GM12865 (cell line): Measurements from ENCODE around the gene ANAPC7.
"Not testable (repeated sequence)": the region's sequence is repeated elsewhere in the genome, so short reads cannot be mapped to it uniquely, and the experiment has no call there.

Experiments used
- DNase-seq: peaks from one replicate; pipeline ENCODE4 v3.0.0; 2010; ENCODE audit warnings: low read depth
- H3K4me3 ChIP-seq: 2 replicates; pipeline ENCODE4 v1.5.1; 2011; ENCODE audit warnings: mild to moderate bottlenecking, low read depth, low read length, control low read depth
- TF ChIP-seq, protein P1 (sequence below): IDR thresholded peaks from 2 replicates; pipeline ENCODE4 v1.5.1; 2011; ENCODE audit warnings: low read length, control low read depth, low read depth, inconsistent platforms; ENCODE audit not compliant: insufficient read depth; ENCODE audit errors: missing control alignments

The ANAPC7 gene

DNA sequence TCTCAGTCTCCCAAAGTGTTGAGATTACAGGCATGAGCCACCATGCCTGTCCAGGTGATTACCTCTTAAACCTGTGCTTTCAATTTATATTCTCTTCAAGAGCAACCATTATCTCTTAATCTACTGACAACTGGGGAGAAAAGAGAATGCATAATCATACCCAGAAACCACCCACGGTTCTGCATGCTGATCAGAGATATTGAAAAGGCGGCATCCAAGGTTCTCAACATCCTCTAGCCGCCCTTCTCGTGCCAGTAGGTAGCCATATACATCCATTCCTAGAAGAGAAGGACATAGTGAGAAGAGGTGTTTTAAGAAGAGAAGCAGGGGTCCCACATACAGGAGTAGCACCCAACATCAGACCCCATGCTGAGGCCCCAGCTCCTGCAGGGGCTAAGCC is 20.8 kb downstream of the ANAPC7 start:
- no peak for DNase-seq
- H3K4me3 ChIP-seq: no peak overlapping the region
- TF ChIP-seq, protein P1, sequence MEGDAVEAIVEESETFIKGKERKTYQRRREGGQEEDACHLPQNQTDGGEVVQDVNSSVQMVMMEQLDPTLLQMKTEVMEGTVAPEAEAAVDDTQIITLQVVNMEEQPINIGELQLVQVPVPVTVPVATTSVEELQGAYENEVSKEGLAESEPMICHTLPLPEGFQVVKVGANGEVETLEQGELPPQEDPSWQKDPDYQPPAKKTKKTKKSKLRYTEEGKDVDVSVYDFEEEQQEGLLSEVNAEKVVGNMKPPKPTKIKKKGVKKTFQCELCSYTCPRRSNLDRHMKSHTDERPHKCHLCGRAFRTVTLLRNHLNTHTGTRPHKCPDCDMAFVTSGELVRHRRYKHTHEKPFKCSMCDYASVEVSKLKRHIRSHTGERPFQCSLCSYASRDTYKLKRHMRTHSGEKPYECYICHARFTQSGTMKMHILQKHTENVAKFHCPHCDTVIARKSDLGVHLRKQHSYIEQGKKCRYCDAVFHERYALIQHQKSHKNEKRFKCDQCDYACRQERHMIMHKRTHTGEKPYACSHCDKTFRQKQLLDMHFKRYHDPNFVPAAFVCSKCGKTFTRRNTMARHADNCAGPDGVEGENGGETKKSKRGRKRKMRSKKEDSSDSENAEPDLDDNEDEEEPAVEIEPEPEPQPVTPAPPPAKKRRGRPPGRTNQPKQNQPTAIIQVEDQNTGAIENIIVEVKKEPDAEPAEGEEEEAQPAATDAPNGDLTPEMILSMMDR: no peak

DNA sequence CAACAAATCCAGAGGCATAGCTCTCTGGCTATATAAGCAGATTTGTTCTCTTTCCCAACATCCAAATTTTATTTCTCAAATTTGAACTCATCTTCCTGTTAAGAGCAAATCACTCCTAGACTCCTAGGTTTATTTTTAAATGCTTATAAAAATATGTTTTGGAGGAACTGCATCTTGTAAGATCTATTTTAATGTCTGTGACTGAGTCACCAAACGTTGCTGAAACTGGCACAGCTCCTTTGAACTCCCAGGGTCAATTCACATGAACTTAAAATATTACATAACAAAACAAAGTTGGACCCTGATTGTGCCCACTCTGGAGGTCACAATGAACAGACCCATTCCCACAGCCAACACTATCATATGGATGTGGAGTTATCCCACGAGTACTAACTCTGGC is 23.9 kb downstream of the ANAPC7 start:
- DNase-seq: no peak
- TF ChIP-seq, protein P1: no peak
- H3K4me3 ChIP-seq: no peak overlapping the region

DNA sequence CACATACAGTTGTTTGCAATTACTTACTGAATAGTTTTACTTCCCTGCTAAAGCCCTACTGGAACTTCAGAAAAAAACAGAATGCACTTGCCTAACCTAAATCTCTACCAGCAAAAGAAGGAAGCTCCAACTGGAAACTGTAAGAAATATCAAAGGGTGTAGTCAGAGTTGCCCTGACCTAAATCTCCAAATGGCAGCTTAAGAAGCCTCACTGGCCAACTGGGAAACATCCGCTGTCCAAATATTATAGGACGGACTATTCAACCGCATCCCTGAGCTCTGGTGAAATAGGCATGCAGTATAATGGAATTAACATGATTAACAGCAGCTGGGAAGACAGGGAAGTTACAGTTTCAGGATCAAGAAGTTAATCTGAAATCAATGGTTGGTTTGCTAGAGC is 24.3 kb downstream of the ANAPC7 start:
- DNase-seq: no peak
- no peak overlapping the region for H3K4me3 ChIP-seq
- TF ChIP-seq, protein P1: no peak

DNA sequence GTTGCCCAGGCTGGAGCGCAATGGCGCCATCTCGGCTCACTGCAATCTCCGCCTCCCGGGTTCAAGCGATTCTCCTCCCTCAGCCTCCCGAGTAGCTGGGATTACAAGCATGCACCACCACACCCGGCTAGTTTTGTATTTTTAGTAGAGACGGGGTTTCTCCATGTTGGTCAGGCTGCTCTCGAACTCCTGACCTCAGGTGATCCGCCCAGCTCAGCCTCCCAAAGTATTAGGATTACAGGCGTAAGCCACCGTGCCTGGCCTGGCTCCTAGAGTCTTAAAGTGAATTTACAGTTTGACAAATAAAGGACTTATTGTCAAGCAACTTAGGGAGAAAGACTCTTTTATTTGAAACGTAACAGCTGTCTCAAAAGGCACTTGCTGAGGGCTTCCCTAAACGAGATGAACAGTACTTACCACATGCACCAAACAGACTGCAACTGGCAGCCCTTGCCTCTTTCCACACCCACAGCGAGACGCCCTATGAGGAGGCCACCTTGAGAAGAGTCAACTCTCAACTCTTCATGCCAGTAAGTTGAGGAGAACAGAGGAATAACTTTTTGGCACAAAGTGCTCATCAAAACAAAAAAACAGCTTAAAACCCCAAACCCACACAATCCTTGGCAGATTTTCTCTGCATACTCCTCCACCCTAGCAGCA is 25.2 kb downstream of the ANAPC7 start:
- DNase-seq, H3K4me3 ChIP-seq: not testable (repeated sequence)

DNA sequence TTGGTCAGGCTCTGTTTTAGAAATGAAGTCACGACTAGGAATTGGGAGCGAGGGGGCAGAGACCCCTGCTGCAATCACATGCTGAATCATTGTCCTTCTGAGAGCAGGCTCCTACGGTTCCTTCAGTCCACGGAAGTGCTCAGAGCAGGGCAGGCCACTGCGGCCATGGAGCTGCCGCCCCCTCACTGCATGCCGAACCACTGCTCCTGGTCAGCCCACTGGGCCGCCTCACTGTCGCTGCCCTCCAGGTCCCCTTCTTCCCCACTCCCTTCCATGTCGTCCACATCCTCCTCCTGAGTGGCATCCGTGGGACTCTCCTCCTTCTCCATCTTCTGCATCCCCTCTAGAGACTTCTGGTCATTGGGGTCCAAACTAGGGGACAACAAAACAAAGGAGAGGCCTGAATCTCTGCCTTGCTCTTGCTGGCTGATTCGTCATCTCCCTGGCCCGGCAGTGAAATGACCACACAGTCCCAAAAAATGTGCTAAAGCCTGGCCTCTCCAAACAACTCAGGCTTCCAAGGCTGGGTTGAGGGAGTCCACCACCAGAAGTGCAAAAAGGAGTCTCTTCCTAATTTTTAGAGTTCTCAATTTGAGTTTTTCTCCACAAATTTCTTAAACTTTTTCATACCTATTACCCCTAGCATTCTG is 29.4 kb downstream of the ANAPC7 start:
- TF ChIP-seq, protein P1: no peak
- no peak for DNase-seq
- no peak overlapping the region for H3K4me3 ChIP-seq

DNA sequence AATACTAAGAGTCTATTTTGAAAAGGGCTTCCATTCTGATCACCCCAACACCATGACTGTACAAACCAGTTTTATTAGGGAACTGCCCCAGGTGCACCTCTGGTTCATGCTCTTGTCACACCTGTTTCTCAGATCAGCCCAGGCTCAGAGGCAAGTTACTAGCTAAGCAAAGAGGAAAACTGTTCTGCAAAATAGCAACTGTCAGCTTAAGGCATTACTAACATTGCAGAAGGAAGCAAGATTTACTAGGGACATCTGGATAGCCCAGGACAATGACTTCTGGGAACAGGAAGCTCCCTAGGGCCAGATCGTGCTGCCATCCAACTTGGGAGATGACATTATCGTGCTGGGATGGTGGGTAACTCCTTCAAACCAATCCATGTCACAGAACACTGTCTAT is 30.1 kb downstream of the ANAPC7 start:
- DNase-seq: no peak
- TF ChIP-seq, protein P1: no peak
- H3K4me3 ChIP-seq: no peak overlapping the region

DNA sequence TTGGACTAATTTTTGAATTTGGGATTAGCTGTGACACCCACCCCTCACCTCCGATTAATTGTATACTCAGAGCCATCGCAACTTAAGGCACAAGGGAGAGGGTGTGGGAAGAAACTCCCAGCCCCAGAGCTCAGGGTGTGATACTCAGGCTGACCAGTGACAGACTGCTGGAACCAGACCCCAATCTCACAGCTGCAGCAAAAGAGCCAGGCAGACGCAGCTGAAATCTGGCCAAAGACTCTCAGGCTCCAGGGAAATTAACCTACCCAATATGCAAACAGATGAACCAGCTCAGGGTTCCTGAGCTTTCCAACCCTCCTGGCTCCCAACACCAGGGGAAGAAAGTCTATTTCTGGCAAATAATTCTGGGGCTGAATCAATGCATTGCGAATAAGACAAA is 30.5 kb downstream of the ANAPC7 start:
- H3K4me3 ChIP-seq: no peak overlapping the region
- TF ChIP-seq, protein P1: no peak
- DNase-seq: no peak
